Nephron progenitor cell (in vitro differentiated cells): ENCODE measurements around the gene ZNF618.

Experiments used
- DNase-seq: peaks from one replicate; pipeline ENCODE4 v3.0.0; 2021
- H3K27ac Mint-ChIP-seq: 2 replicates; pipeline ENCODE4 v1.8.0; 2021; ENCODE audit warnings: mild to moderate bottlenecking, moderate library complexity, mixed read lengths
- H3K27me3 Mint-ChIP-seq: 2 replicates; pipeline ENCODE4 v1.8.0; 2021; ENCODE audit warnings: mild to moderate bottlenecking, low read depth, mixed read lengths; ENCODE audit not compliant: poor library complexity
- H3K36me3 Mint-ChIP-seq: 2 replicates; pipeline ENCODE4 v1.8.0; 2021; ENCODE audit warnings: low read depth, mixed read lengths
- H3K4me1 Mint-ChIP-seq: 2 replicates; pipeline ENCODE4 v1.8.0; 2021; ENCODE audit warnings: mixed read lengths
- H3K4me3 Mint-ChIP-seq: 2 replicates; pipeline ENCODE4 v1.8.0; 2021; ENCODE audit warnings: mild to moderate bottlenecking, moderate library complexity, mixed read lengths
- H3K9me3 Mint-ChIP-seq: 2 replicates; pipeline ENCODE4 v1.8.0; 2021; ENCODE audit warnings: mild to moderate bottlenecking, moderate library complexity, mixed read lengths
- CTCF ChIP-seq: fragments of 200-600 bp; sonication (generic); IDR thresholded peaks from 2 replicates; pipeline ENCODE4 v1.5.0; 2021; ENCODE audit warnings: antibody characterized with exemption

ZNF618 gene

GRCh38 chr9:114021578-114021977 is 145.5 kb downstream of the ZNF618 start:
- H3K4me1 Mint-ChIP-seq: peaks cover 9% of the 10 kb centered on the region
- no peak overlapping the region for H3K27ac Mint-ChIP-seq
- H3K9me3 Mint-ChIP-seq: peaks cover 51% of the 10 kb centered on the region
- H3K36me3 Mint-ChIP-seq: peaks cover 85% of the 10 kb centered on the region
- TF ChIP-seq CTCF: no peak
- no peak overlapping the region for H3K4me3 Mint-ChIP-seq
- no peaks in the 10 kb centered on the region for H3K27me3 Mint-ChIP-seq
- no peak for DNase-seq

DNA sequence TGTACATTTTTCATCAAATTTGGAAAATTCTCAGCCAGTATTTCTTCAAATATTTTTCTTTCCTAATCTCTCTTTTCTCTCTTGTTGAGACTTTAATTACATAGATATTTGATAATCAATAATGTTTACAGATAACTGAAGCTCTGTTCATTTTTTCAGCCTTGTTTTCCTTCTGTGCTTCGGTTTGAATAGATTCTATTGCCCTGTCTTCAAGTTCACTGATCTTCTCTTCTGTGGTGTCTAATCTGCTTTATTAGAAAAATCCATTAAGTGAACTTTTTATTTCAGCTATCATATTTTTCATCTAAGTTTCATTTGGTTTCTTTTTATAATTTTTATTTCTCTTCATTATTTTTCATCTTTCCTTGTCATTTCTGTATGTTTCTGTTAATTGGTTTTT is 147.9 kb downstream of the ZNF618 start:
- peaks cover 51% of the 10 kb centered on the region for H3K9me3 Mint-ChIP-seq
- no peak overlapping the region for H3K4me3 Mint-ChIP-seq
- H3K36me3 Mint-ChIP-seq: peaks cover 86% of the 10 kb centered on the region
- no peak overlapping the region for H3K27ac Mint-ChIP-seq
- H3K27me3 Mint-ChIP-seq: no peaks in the 10 kb centered on the region
- no peak for DNase-seq
- TF ChIP-seq CTCF: no peak
- H3K4me1 Mint-ChIP-seq: peaks cover 17% of the 10 kb centered on the region

DNA sequence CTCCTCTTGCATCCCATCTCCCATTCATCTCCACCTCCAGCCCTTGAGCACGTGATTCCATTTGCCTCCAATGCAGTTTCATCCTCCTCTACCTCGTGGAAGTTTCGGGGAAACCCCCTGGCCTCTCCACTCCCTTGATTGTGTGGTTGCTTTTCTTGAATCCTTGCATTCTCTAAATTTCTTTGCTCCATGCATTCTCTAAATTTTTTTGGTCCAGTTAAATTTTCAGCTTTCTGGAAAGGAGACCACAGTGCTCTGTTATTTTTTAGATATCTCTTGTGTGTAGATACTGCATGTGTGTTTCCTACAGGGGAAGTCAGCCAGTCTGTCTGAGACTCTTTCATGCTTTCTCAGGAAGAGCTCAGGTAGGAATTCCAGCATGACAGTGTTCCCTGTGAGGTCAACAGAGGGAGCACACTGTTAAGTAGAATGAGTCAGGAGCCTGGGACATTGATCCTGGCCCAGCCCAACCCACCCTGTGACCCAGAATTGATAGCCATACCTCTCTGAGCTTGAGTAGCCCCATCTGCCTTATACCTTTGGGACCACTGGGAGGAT is 149.2 kb downstream of the ZNF618 start:
- DNase-seq: no peak
- H3K9me3 Mint-ChIP-seq: peaks cover 47% of the 10 kb centered on the region
- H3K4me3 Mint-ChIP-seq: no peak overlapping the region
- no peaks in the 10 kb centered on the region for H3K27me3 Mint-ChIP-seq
- TF ChIP-seq CTCF: no peak
- peaks cover 86% of the 10 kb centered on the region for H3K36me3 Mint-ChIP-seq
- peak overlapping the region; percentile 36 for H3K27ac Mint-ChIP-seq
- H3K4me1 Mint-ChIP-seq: peaks cover 17% of the 10 kb centered on the region

DNA sequence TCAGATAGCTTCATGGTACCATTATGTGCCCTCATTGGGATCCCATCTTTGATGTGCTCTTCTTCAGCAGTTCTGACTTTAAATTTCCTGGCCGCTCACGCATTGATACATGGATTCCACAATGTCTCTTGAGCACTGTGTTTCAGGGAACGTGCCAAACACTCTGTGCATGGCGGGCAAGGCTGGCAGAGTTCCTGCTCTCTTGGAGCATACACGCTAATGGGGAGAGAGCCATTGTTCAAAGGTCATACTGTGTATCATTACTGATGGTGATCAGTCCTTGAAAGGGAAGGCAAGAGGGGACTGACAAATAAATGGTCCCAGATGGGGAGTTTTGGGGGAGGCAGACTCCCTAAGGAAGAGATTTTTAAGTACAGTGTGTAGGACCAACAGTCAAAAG is 149.7 kb downstream of the ZNF618 start:
- H3K27me3 Mint-ChIP-seq: no peaks in the 10 kb centered on the region
- H3K27ac Mint-ChIP-seq: peak overlapping the region; percentile 52
- no peak for TF ChIP-seq CTCF
- DNase-seq: no peak
- no peak overlapping the region for H3K4me3 Mint-ChIP-seq
- H3K36me3 Mint-ChIP-seq: peaks cover 86% of the 10 kb centered on the region
- H3K4me1 Mint-ChIP-seq: peaks cover 17% of the 10 kb centered on the region
- peaks cover 43% of the 10 kb centered on the region for H3K9me3 Mint-ChIP-seq

- peaks cover 82% of the 10 kb centered on the region for H3K36me3 Mint-ChIP-seq
- peaks cover 17% of the 10 kb centered on the region for H3K4me1 Mint-ChIP-seq
- H3K27me3 Mint-ChIP-seq: no peaks in the 10 kb centered on the region
- peak overlapping the region; percentile 52 for H3K27ac Mint-ChIP-seq
- H3K9me3 Mint-ChIP-seq: peaks cover 40% of the 10 kb centered on the region
- no peak for DNase-seq
- no peak for TF ChIP-seq CTCF
- no peak overlapping the region for H3K4me3 Mint-ChIP-seq
These were observed 150.2 kb downstream of the ZNF618 start for GRCh38 chr9:114026335-114026734.

GRCh38 chr9:114027159-114027862 is 151.2 kb downstream of the ZNF618 start:
- Mint-ChIP-seq H3K27ac (peak overlapping the region; percentile 92), H3K36me3 (peaks cover 73% of the 10 kb centered on the region), H3K4me3 (peak overlapping the region; percentile 27), H3K27me3 (no peaks in the 10 kb centered on the region), H3K9me3 (peaks cover 31% of the 10 kb centered on the region), H3K4me1 (peaks cover 17% of the 10 kb centered on the region)
- no peak for DNase-seq
- no peak for TF ChIP-seq CTCF
